Colonic mucosa (tissue), 4 donors: ENCODE results near the gene FAHD1. TPM values are rescaled to one million over a fixed set of nuclear protein-coding genes. Genes with fewer than 3 reads are reported as not detected.

Experiments used
- DNase-seq: peaks from one replicate; pipeline ENCODE4 v3.0.0-alpha.2; 2020
- H3K27ac ChIP-seq: fragments of 200-600 bp; one replicate; pipeline ENCODE4 v1.8.0; 2021
- H3K27me3 ChIP-seq: fragments of 200-600 bp; one replicate; pipeline ENCODE4 v1.8.0; 2021
- H3K36me3 ChIP-seq: fragments of 200-600 bp; one replicate; pipeline ENCODE4 v1.8.0; 2021
- H3K4me1 ChIP-seq: fragments of 200-600 bp; one replicate; pipeline ENCODE4 v1.8.0; 2021; ENCODE audit warnings: mild to moderate bottlenecking
- H3K4me3 ChIP-seq: fragments of 200-600 bp; one replicate; pipeline ENCODE4 v1.8.0; 2021
- H3K9ac ChIP-seq, 2 donors: one replicate each; pipeline ENCODE4 v1.7.0; 2013; ENCODE audit warnings: control low read depth in 2 of 2, low read depth in 2 of 2, low read length in 2 of 2
- H3K9me3 ChIP-seq: fragments of 200-600 bp; one replicate; pipeline ENCODE4 v1.8.0; 2021
- CTCF ChIP-seq: fragments of 200-600 bp; IDR thresholded peaks from one replicate; pipeline ENCODE4 v1.8.0; 2022; ENCODE audit warnings: antibody characterized with exemption, mild to moderate bottlenecking
- intact Hi-C: fragments of 100-400 bp; cut with DNase I; formaldehyde crosslinking; loops from one replicate; pipeline ENCODE4 v1.14.1; 2022
- total RNA-seq, 2 donors: library from RNA; stranded (reverse); fragmentation: NEBNext Ultra II Directional in 1 of 2; extraction: Animal tissue kit (Norgen Biotek cat#: 25700) in 1 of 2; gene quantifications; one replicate each; pipeline ENCODE4 v1.2.1, GENCODE V29; 2021
- donor health status: healthy.
- donor health status: DM: no; HTN: no; CAD: no.
- donor health status: DM: no; HTN: no; CAD: no.

The FAHD1 gene
- total RNA-seq, 2 donors from 2014 or later, result 55.5 to 73.9 TPM

DNA sequence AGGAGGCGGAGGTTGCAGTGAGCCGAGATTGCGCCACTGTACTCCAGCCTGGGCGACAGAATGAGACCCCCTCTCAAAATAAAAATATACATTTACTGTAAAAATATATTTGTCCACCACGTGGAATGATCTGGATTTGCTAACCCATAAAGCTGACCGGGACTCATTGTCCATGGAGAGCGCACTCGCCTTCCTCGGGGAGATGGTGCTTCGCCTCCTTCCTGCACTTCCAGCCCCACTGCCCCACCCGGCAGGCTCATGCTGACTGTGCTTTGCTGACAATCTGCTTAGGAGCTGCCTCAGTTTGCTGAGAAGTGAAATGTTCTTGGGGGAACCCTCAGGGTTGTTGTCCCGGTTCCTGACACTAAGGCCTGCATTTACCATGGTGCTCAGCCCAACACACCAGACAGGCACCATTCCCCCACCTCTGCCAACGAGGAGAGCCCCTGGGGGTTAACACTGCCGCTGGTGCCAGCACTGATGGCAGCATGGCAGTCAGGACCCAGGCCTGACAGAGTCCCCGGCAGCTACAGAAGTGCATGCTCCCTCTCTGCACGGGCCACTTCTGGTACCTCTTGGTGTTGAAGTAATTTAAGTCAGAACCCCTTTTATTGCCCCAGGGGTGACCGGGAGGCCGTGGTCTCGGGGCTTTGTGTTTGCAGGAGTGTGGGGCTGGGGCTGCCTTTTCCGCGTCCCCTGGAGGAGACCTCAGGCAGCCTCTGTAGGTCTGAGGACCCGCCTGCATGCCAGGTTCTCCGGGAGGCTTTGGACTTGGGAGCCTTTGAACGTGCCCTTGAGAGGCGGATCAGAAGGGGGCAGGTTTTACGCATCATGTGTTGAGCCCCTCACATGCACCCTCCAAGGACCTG lies 41.8 kb upstream of the FAHD1 start:
- Histone ChIP-seq H3K36me3 (no peaks in the 10 kb centered on the region), H3K4me1 (peaks cover 11% of the 10 kb centered on the region), H3K4me3 (no peak overlapping the region), H3K27me3 (no peaks in the 10 kb centered on the region), H3K27ac (no peak overlapping the region), H3K9ac (no peak overlapping the region), H3K9me3 (no peaks in the 10 kb centered on the region)
- TF ChIP-seq CTCF, result no peak
- DNase-seq, result peak; percentile 17
- intact Hi-C loops, result no loop called here

DNA sequence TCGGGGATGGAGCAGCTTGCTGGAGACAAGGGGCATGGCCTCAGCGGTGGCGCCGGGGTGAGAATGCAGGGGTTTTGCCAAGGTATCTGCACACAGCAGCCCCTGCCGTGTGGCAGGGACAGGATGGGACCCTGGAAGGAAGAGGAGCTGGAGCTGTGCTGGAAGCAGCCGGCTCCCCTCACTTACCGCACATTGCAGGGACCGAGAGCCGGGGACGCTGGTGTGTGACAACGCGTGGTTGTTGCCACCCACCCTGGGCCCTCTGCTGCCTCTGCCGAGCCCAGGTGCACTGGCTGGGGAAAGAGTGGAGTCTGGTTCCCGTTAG lies 41.2 kb upstream of the FAHD1 start:
- no peak for DNase-seq
- intact Hi-C loops, result no loop called here
- H3K9ac ChIP-seq, result no peak overlapping the region

GRCh38 chr16:1786242-1787055 lies 40.6 kb upstream of the FAHD1 start:
- H3K27ac ChIP-seq, result no peak overlapping the region
- intact Hi-C loops, result no loop called here
- DNase-seq, result peak; percentile 16
- H3K4me1 ChIP-seq, result peaks cover 2% of the 10 kb centered on the region
- no peaks in the 10 kb centered on the region for H3K9me3 ChIP-seq
- H3K4me3 ChIP-seq, result no peak overlapping the region
- no peaks in the 10 kb centered on the region for H3K36me3 ChIP-seq
- TF ChIP-seq CTCF, result no peak
- H3K9ac ChIP-seq, result no peak overlapping the region
- H3K27me3 ChIP-seq, result no peaks in the 10 kb centered on the region

More for the DNA sequence above, 41.2 kb upstream of the FAHD1 start:
- no peaks in the 10 kb centered on the region for H3K36me3 ChIP-seq
- no peak for TF ChIP-seq CTCF
- no peaks in the 10 kb centered on the region for H3K27me3 ChIP-seq
- peaks cover 8% of the 10 kb centered on the region for H3K4me1 ChIP-seq
- H3K27ac ChIP-seq, result no peak overlapping the region
- no peaks in the 10 kb centered on the region for H3K9me3 ChIP-seq
- no peak overlapping the region for H3K4me3 ChIP-seq

GRCh38 chr16:1787056-1787321 lies 40.0 kb upstream of the FAHD1 start:
- Histone ChIP-seq H3K27me3 (no peaks in the 10 kb centered on the region), H3K4me3 (no peak overlapping the region), H3K9ac (no peak overlapping the region), H3K9me3 (no peaks in the 10 kb centered on the region), H3K36me3 (no peaks in the 10 kb centered on the region), H3K4me1 (no peaks in the 10 kb centered on the region), H3K27ac (no peak overlapping the region)
- no peak for TF ChIP-seq CTCF
- DNase-seq, result no peak
- intact Hi-C loops, result no loop called here

DNA sequence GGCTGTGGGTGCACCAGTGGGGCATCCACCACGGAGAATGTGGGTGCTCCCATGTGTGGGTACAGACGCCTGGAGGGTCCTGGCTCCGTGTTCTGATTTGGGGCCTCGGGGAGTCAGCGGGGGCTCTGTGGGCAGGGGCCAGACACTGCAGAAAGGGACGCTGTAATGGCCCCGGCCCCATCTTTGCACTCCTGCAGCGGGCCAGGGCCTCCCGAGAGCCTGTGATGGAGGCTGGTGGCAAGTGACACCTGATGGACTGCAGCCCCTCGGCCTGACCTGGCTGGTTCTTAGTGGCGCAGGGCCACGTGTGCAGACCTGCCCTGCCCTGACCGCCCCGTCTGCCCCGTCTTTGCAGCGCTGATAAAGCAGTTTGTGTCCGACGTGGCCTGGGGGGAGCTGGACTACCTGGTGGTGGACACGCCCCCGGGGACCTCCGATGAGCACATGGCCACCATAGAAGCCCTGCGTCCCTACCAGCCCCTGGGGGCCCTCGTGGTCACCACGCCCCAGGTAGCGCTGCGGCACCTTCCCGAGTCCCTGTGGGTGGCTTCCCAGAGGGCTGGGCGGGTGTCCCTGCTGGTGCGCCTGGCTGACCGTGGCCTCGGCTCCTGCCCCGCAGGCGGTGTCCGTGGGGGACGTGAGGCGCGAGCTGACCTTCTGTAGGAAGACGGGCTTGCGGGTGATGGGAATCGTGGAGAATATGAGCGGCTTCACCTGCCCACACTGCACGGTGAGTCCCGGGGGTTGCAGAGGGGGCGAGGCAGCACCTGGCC lies 39.5 kb upstream of the FAHD1 start:
- TF ChIP-seq CTCF, result no peak
- DNase-seq, result peak; percentile 16
- no peaks in the 10 kb centered on the region for H3K4me1 ChIP-seq

More for the DNA sequence above, 39.5 kb upstream of the FAHD1 start:
- Histone ChIP-seq H3K36me3 (no peaks in the 10 kb centered on the region), H3K9ac (no peak overlapping the region), H3K9me3 (no peaks in the 10 kb centered on the region), H3K27me3 (no peaks in the 10 kb centered on the region), H3K27ac (no peak overlapping the region), H3K4me3 (no peak overlapping the region)
- intact Hi-C loops, result no loop called here
